Gastrocnemius medialis (tissue), 4 donors: ENCODE data around the gene ANO10.

Experiments
- CTCF ChIP-seq, 5 experiments: fragments of 450-650 bp in 3 of 5; fragments of 200-600 bp in 2 of 5; sonication (generic) in 2 of 5; IDR thresholded peaks in 4 of 5; conservative IDR thresholded peaks in 1 of 5; 1 replicate in 4 of 5; 2 replicates in 1 of 5; pipeline ENCODE4 v1.5.1; 2016 to 2019; ENCODE audit warnings: antibody characterized with exemption in 5 of 5, mild to moderate bottlenecking in 3 of 5, moderate library complexity in 3 of 5
- POLR2A ChIP-seq, 2 donors: fragments of 450-650 bp; IDR thresholded peaks; one replicate each; pipeline ENCODE4 v1.6.1; 2017; ENCODE audit warnings: antibody characterized with exemption in 2 of 2, mild to moderate bottlenecking in 2 of 2, moderate library complexity in 2 of 2

- TF ChIP-seq CTCF (IDR thresholded peaks at IDR 0.05 in 4 of 5, conservative IDR thresholded peaks at IDR 0.05 in 1 of 5): no peak
- TF ChIP-seq POLR2A (IDR thresholded peaks at IDR 0.05): no peak
Measured at GRCh38 chr3:43629741-43630140, 7.9 kb upstream of the ANO10 start.
